GM19372 (cell line): Measurements from ENCODE around the gene KLK7.

Experiments
- ATAC-seq: cut with Tn5 transposase; IDR thresholded peaks from one replicate; pipeline ENCODE4 v1.9.1; 2021; ENCODE audit warnings: mild to moderate bottlenecking, low read depth, moderate library complexity; ENCODE audit not compliant: unreplicated experiment

KLK7 gene

GRCh38 chr19:50939596-50939995, 44.1 kb downstream of the KLK7 start:
- no peak for ATAC-seq

GRCh38 chr19:50933640-50934039, 50.1 kb downstream of the KLK7 start:
- ATAC-seq = no peak

GRCh38 chr19:50932690-50933083, 51.0 kb downstream of the KLK7 start:
- ATAC-seq = no peak

GRCh38 chr19:50932018-50932689, 51.6 kb downstream of the KLK7 start:
- no peak for ATAC-seq

GRCh38 chr19:50931023-50931422, 52.7 kb downstream of the KLK7 start:
- ATAC-seq = no peak

GRCh38 chr19:50928831-50929230, 54.9 kb downstream of the KLK7 start:
- ATAC-seq = no peak
